ENCODE results near the gene FAM9B. TPM values are rescaled to one million over a fixed set of nuclear protein-coding genes. Genes with fewer than 3 reads are reported as not detected.

The FAM9B gene
- total RNA-seq, 2 donors from 2014 or later = 1.4 TPM; not detected in 1

Other genes with a start within 250 kb of the FAM9B start
- gene FAM9A, start 232.7 kb downstream of the FAM9B start, total RNA-seq = 1 to 10 TPM in 1 of 2 donors, not detected in 1; 1.3 TPM

All from prostate gland (tissue), 2 donors.